NB4 (cell line): Measurements from ENCODE around the gene RRP1.

Source experiments
- POLR2A ChIP-seq: IDR thresholded peaks from 2 replicates; pipeline ENCODE4 v1.6.1; 2011; ENCODE audit warnings: mild to moderate bottlenecking; ENCODE audit not compliant: insufficient read length; ENCODE audit errors: extremely low read depth
- TF ChIP-seq, protein P1 (sequence below): IDR thresholded peaks from one replicate; pipeline ENCODE4 v1.5.1; 2012; ENCODE audit warnings: low read depth, low read length

DNA sequence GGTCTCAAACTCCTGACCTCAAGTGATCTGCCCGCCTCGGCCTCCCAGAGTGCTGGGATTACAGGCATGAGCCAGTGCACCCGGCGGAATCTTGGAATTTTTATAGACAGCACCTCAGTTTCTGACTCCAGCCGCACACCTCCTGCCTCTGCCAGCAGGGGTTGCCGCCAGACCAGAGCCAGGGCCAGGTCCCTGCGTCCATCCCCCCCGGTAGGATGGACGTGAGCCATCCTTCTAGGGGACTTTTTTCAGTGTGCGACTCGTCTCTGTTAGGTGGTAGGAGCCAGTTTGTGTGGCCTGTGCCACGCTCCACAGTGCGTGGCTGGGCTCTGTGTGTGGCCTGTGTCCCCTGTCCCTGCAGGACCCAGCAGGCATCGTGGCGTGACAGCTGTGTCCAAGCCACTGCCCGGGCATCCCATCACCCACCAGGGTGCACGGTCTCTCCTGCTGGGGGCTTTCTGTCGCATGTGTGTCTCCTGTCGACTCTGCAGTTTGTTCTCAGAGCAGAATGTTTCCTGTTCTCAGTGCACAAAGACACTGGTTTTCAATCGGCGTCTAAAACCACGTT is 28.9 kb upstream of the RRP1 start:
- TF ChIP-seq, protein P1, sequence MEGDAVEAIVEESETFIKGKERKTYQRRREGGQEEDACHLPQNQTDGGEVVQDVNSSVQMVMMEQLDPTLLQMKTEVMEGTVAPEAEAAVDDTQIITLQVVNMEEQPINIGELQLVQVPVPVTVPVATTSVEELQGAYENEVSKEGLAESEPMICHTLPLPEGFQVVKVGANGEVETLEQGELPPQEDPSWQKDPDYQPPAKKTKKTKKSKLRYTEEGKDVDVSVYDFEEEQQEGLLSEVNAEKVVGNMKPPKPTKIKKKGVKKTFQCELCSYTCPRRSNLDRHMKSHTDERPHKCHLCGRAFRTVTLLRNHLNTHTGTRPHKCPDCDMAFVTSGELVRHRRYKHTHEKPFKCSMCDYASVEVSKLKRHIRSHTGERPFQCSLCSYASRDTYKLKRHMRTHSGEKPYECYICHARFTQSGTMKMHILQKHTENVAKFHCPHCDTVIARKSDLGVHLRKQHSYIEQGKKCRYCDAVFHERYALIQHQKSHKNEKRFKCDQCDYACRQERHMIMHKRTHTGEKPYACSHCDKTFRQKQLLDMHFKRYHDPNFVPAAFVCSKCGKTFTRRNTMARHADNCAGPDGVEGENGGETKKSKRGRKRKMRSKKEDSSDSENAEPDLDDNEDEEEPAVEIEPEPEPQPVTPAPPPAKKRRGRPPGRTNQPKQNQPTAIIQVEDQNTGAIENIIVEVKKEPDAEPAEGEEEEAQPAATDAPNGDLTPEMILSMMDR, result no peak
- no peak for TF ChIP-seq POLR2A
